HepG2 (cell line): ENCODE results near the gene GFRA4. TPM values are rescaled to one million over a fixed set of nuclear protein-coding genes. Genes with fewer than 3 reads are reported as not detected.
A peak's percentile ranks its signal among the peaks of the same experiment; 100 is the strongest.

ENCODE experiments used
- ARNT ChIP-seq: fragments of 450-650 bp; IDR thresholded peaks from 2 replicates; pipeline ENCODE4 v1.6.1; 2017
- CHD2 ChIP-seq: IDR thresholded peaks from 2 replicates; pipeline ENCODE4 v1.6.1; 2011; ENCODE audit warnings: low read depth, low read length, improper control_type of control experiment
- HDAC6 ChIP-seq: fragments of 200-600 bp; sonication (generic); IDR thresholded peaks from 2 replicates; pipeline ENCODE4 v1.7.0; 2017; ENCODE audit warnings: mild to moderate bottlenecking, antibody characterized with exemption, low read length, low read depth
- MBNL3 ChIP-seq: fragments of 250-450 bp; sonication (Bioruptor Pico); conservative IDR thresholded peaks from 2 replicates; pipeline ENCODE4 v1.8.0; 2022; ENCODE audit warnings: mild to moderate bottlenecking, inconsistent platforms
- MNT ChIP-seq: fragments of 450-650 bp; IDR thresholded peaks from 2 replicates; pipeline ENCODE4 v1.6.1; 2016
- MTA3 ChIP-seq: sonication (generic); formaldehyde crosslinking; IDR thresholded peaks from 2 replicates; pipeline ENCODE4 v1.4.0; 2020; ENCODE audit warnings: missing genetic modification reagents
- NCOA1 ChIP-seq: sonication (generic); formaldehyde crosslinking; IDR thresholded peaks from 2 replicates; pipeline ENCODE4 v1.9.0; 2021; ENCODE audit warnings: missing genetic modification reagents
- NR2F1 ChIP-seq, 2 experiments: fragments of 450-650 bp in 1 of 2; formaldehyde crosslinking in 1 of 2; IDR thresholded peaks; 2 replicates each; pipeline versions ENCODE4 v1.5.0 to v1.6.1; 2016 to 2020; ENCODE audit warnings: mild to moderate bottlenecking in 1 of 2, missing compliant biosample characterization in 1 of 2, missing genetic modification reagents in 1 of 2, moderate library complexity in 1 of 2
- POLR2A ChIP-seq, 2 experiments: IDR thresholded peaks; 2 replicates each; pipeline ENCODE4 v1.6.1; 2011; ENCODE audit warnings: low read depth in 2 of 2, low read length in 2 of 2, mild to moderate bottlenecking in 1 of 2, moderate library complexity in 1 of 2; ENCODE audit not compliant: insufficient read depth in 1 of 2
- PTBP1 ChIP-seq: fragments of 200-400 bp; formaldehyde crosslinking; IDR thresholded peaks from 2 replicates; pipeline ENCODE4 v1.6.1; 2018; ENCODE audit warnings: low read length, low read depth; ENCODE audit not compliant: poor library complexity, severe bottlenecking
- THAP11 ChIP-seq: IDR thresholded peaks from 2 replicates; pipeline ENCODE4 v1.6.1; 2016; ENCODE audit warnings: missing biosample characterization, missing genetic modification reagents
- XRCC5 ChIP-seq: fragments of 200-400 bp; formaldehyde crosslinking; optimal IDR thresholded peaks from 2 replicates; pipeline ENCODE3; 2017; ENCODE audit warnings: mild to moderate bottlenecking, low read length
- ZBTB21 ChIP-seq: sonication (generic); formaldehyde crosslinking; IDR thresholded peaks from 2 replicates; pipeline ENCODE4 v1.4.0; 2020; ENCODE audit warnings: missing genetic modification reagents
- ZBTB8A ChIP-seq: sonication (generic); formaldehyde crosslinking; IDR thresholded peaks from 2 replicates; pipeline ENCODE4 v1.4.0; 2020; ENCODE audit warnings: mild to moderate bottlenecking, low read depth, missing genetic modification reagents, borderline replicate concordance
- ZNF282 ChIP-seq: fragments of 450-650 bp; IDR thresholded peaks from 2 replicates; pipeline ENCODE4 v1.6.1; 2018; ENCODE audit not compliant: partially characterized antibody
- ZNF552 ChIP-seq: sonication (generic); formaldehyde crosslinking; IDR thresholded peaks from 2 replicates; pipeline ENCODE4 v1.9.0; 2022; ENCODE audit warnings: missing genetic modification reagents, mild to moderate bottlenecking, borderline replicate concordance
- ZNF644 ChIP-seq: IDR thresholded peaks from 2 replicates; pipeline ENCODE4 v1.6.1; 2016; ENCODE audit warnings: low read depth
- polyA plus RNA-seq, 8 experiments: library from polyadenylated mRNA; depleted of rRNA in 3 of 8; stranded (reverse) in 7 of 8; unstranded in 1 of 8; fragments of >200 nt; fragmentation: Illumina TruSeq in 4 of 8; extraction: Trizol in 4 of 8; gene quantifications; 2 replicates each; pipeline versions ENCODE4 v1.2.1 to v1.2.3, GENCODE V29; 2011 to 2016; ENCODE audit warnings: low read depth in 4 of 8, missing spikeins in 1 of 8, mixed read lengths in 1 of 8; ENCODE audit not compliant: insufficient read depth in 1 of 8
- total RNA-seq, 5 experiments: library from RNA; depleted of rRNA; stranded (reverse); fragments of >200 nt; fragmentation: Illumina TruSeq; extraction: Trizol; gene quantifications; 2 replicates each; pipeline ENCODE4 v1.2.3, GENCODE V29; 2016; ENCODE audit warnings: low read depth in 1 of 5
- TF ChIP-seq, protein P1 (sequence below): sonication (generic); formaldehyde crosslinking; IDR thresholded peaks from 2 replicates; pipeline ENCODE4 v1.5.0; 2020; ENCODE audit warnings: mild to moderate bottlenecking, missing genetic modification reagents
- TF ChIP-seq, protein P2 (sequence below): sonication (generic); formaldehyde crosslinking; IDR thresholded peaks from 2 replicates; pipeline ENCODE4 v1.8.1; 2023; ENCODE audit warnings: mild to moderate bottlenecking, inconsistent platforms, moderate library complexity, missing genetic modification reagents, borderline replicate concordance
- TF ChIP-seq, protein P3 (sequence below), 2 experiments: IDR thresholded peaks; 2 replicates each; pipeline ENCODE4 v1.6.1; 2011 to 2012; ENCODE audit warnings: low read length in 2 of 2, borderline replicate concordance in 1 of 2, low read depth in 1 of 2, mild to moderate bottlenecking in 1 of 2, moderate library complexity in 1 of 2

GFRA4 gene
- total and polyA plus RNA-seq, 2 of the 13 experiments (the other 11 are each of a cell fraction or from before 2014, with no cell fraction given) = not detected

GRCh38 chr20:3658716-3659491, 4.3 kb downstream of the GFRA4 start (continued):
- TF ChIP-seq NR2F1 (CRISPR knock-in tag; IDR thresholded peaks at IDR 0.05) (no peak; a peak in 1 of 4 replicates), ZNF644 (CRISPR knock-in tag) (no peak), NCOA1 (0 out of 2 replicates have a peak, but pooled peaks have one; percentile 78), HDAC6 (no peak), THAP11 (peak; percentile 99), ARNT (no peak), MBNL3 (CRISPR knock-in tag) (no peak), MNT (no peak), CHD2 (no peak), XRCC5 (no peak), PTBP1 (no peak), ZNF282 (no peak), ZBTB21 (CRISPR knock-in tag) (peak; percentile 72; the same call in 1 of the 2 replicates), ZBTB8A (no peak), POLR2A (IDR thresholded peaks at IDR 0.05; ENCODE audit: insufficient read depth in 1 of 2, low read depth in 2 of 2, low read length in 2 of 2) (peak; percentile 41 to 59; a peak in 3 of 4 replicates), ZNF552 (no peak), MTA3 (CRISPR knock-in tag) (no peak)
- TF ChIP-seq, protein P1, sequence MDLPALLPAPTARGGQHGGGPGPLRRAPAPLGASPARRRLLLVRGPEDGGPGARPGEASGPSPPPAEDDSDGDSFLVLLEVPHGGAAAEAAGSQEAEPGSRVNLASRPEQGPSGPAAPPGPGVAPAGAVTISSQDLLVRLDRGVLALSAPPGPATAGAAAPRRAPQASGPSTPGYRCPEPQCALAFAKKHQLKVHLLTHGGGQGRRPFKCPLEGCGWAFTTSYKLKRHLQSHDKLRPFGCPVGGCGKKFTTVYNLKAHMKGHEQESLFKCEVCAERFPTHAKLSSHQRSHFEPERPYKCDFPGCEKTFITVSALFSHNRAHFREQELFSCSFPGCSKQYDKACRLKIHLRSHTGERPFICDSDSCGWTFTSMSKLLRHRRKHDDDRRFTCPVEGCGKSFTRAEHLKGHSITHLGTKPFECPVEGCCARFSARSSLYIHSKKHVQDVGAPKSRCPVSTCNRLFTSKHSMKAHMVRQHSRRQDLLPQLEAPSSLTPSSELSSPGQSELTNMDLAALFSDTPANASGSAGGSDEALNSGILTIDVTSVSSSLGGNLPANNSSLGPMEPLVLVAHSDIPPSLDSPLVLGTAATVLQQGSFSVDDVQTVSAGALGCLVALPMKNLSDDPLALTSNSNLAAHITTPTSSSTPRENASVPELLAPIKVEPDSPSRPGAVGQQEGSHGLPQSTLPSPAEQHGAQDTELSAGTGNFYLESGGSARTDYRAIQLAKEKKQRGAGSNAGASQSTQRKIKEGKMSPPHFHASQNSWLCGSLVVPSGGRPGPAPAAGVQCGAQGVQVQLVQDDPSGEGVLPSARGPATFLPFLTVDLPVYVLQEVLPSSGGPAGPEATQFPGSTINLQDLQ (CRISPR knock-in tag) = no peak
- TF ChIP-seq, protein P2, sequence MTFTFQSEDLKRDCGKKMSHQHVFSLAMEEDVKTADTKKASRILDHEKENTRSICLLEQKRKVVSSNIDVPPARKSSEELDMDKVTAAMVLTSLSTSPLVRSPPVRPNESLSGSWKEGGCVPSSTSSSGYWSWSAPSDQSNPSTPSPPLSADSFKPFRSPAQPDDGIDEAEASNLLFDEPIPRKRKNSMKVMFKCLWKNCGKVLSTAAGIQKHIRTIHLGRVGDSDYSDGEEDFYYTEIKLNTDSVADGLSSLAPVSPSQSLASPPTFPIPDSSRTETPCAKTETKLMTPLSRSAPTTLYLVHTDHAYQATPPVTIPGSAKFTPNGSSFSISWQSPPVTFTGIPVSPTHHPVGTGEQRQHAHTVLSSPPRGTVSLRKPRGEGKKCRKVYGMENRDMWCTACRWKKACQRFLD = no peak
- TF ChIP-seq, protein P3, sequence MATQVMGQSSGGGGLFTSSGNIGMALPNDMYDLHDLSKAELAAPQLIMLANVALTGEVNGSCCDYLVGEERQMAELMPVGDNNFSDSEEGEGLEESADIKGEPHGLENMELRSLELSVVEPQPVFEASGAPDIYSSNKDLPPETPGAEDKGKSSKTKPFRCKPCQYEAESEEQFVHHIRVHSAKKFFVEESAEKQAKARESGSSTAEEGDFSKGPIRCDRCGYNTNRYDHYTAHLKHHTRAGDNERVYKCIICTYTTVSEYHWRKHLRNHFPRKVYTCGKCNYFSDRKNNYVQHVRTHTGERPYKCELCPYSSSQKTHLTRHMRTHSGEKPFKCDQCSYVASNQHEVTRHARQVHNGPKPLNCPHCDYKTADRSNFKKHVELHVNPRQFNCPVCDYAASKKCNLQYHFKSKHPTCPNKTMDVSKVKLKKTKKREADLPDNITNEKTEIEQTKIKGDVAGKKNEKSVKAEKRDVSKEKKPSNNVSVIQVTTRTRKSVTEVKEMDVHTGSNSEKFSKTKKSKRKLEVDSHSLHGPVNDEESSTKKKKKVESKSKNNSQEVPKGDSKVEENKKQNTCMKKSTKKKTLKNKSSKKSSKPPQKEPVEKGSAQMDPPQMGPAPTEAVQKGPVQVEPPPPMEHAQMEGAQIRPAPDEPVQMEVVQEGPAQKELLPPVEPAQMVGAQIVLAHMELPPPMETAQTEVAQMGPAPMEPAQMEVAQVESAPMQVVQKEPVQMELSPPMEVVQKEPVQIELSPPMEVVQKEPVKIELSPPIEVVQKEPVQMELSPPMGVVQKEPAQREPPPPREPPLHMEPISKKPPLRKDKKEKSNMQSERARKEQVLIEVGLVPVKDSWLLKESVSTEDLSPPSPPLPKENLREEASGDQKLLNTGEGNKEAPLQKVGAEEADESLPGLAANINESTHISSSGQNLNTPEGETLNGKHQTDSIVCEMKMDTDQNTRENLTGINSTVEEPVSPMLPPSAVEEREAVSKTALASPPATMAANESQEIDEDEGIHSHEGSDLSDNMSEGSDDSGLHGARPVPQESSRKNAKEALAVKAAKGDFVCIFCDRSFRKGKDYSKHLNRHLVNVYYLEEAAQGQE (IDR thresholded peaks at IDR 0.05; ENCODE audit: borderline replicate concordance in 1 of 2, low read depth in 1 of 2, low read length in 2 of 2) = no peak
